DND-41 (cell line): ENCODE results near the gene KCNK16.
"Not testable (repeated sequence)": the region's sequence is repeated elsewhere in the genome, so short reads cannot be mapped to it uniquely, and the experiment has no call there.

ENCODE experiments used
- ATAC-seq: fragments of 200-7000 bp; cut with Tn5 transposase; 3 replicates; pipeline ENCODE4 v1.9.1; 2021; ENCODE audit warnings: low read depth; ENCODE audit not compliant: insufficient read depth
- DNase-seq: peaks from one replicate; pipeline ENCODE4 v3.0.0-alpha.2; 2020
- H2AFZ ChIP-seq: 2 replicates; pipeline ENCODE4 v1.6.0; 2012; ENCODE audit warnings: low read depth, low read length
- H3K27ac ChIP-seq: 2 replicates; pipeline ENCODE4 v1.5.1; 2012; ENCODE audit warnings: low read length, inconsistent platforms
- H3K27me3 ChIP-seq: fragments of 200-600 bp; sonication (generic); 2 replicates; pipeline ENCODE4 v1.6.0; 2012; ENCODE audit warnings: low read length, mild to moderate bottlenecking, inconsistent platforms; ENCODE audit not compliant: insufficient read depth, poor library complexity
- H3K36me3 ChIP-seq: 2 replicates; pipeline ENCODE4 v1.5.1; 2012; ENCODE audit warnings: low read length, inconsistent platforms; ENCODE audit not compliant: insufficient read depth
- H3K4me1 ChIP-seq: 2 replicates; pipeline ENCODE4 v1.5.1; 2012; ENCODE audit warnings: mild to moderate bottlenecking, low read length; ENCODE audit not compliant: insufficient read depth
- H3K4me2 ChIP-seq: 2 replicates; pipeline ENCODE4 v1.6.0; 2012; ENCODE audit warnings: mild to moderate bottlenecking, moderate library complexity, low read length, inconsistent platforms; ENCODE audit not compliant: insufficient read depth
- H3K4me3 ChIP-seq, 2 experiments: fragments of 200-600 bp in 1 of 2; shearing (Covaris generic) in 1 of 2; 2 replicates each; pipeline ENCODE4 v1.5.1; 2012 to 2016; ENCODE audit warnings: inconsistent platforms in 2 of 2, low read length in 2 of 2, mild to moderate bottlenecking in 2 of 2, low read depth in 1 of 2, moderate library complexity in 1 of 2
- H3K79me2 ChIP-seq: 2 replicates; pipeline ENCODE4 v1.6.0; 2012; ENCODE audit warnings: low read length, inconsistent platforms; ENCODE audit not compliant: insufficient read depth
- H3K9ac ChIP-seq: 2 replicates; pipeline ENCODE4 v1.6.0; 2012; ENCODE audit warnings: low read depth, mild to moderate bottlenecking, inconsistent platforms, low read length, moderate library complexity
- H3K9me3 ChIP-seq: 2 replicates; pipeline ENCODE4 v1.5.1; 2012; ENCODE audit warnings: low read length, moderate library complexity, mild to moderate bottlenecking, inconsistent platforms; ENCODE audit not compliant: insufficient read depth, severe bottlenecking
- H4K20me1 ChIP-seq: 2 replicates; pipeline ENCODE4 v1.6.0; 2012; ENCODE audit warnings: low read length; ENCODE audit not compliant: insufficient read depth
- CTCF ChIP-seq: IDR thresholded peaks from 2 replicates; pipeline ENCODE4 v1.5.1; 2012; ENCODE audit warnings: borderline replicate concordance, low read length, moderate library complexity, mild to moderate bottlenecking; ENCODE audit not compliant: poor library complexity, severe bottlenecking; ENCODE audit errors: extremely low read depth
- EZH2 ChIP-seq: IDR thresholded peaks from 3 replicates; pipeline ENCODE4 v1.6.1; 2012; ENCODE audit warnings: borderline replicate concordance, low read depth, mild to moderate bottlenecking, moderate library complexity, low read length, inconsistent platforms; ENCODE audit not compliant: severe bottlenecking

Gene KCNK16

GRCh38 chr6:39294133-39294532, 28.4 kb downstream of the KCNK16 start:
- Histone ChIP-seq H3K4me2 (no peak overlapping the region), H4K20me1 (no peaks in the 10 kb centered on the region), H3K36me3 (no peaks in the 10 kb centered on the region), H3K79me2 (no peaks in the 10 kb centered on the region), H3K4me3 (no peak overlapping the region), H3K27me3 (peaks cover 8% of the 10 kb centered on the region), H3K4me1 (no peaks in the 10 kb centered on the region), H2AFZ (no peak overlapping the region), H3K9me3 (no peaks in the 10 kb centered on the region), H3K27ac (no peak overlapping the region), H3K9ac (no peak overlapping the region)
- DNase-seq: no peak
- ATAC-seq: no peak
- TF ChIP-seq CTCF (no peak), EZH2 (no peak)

DNA sequence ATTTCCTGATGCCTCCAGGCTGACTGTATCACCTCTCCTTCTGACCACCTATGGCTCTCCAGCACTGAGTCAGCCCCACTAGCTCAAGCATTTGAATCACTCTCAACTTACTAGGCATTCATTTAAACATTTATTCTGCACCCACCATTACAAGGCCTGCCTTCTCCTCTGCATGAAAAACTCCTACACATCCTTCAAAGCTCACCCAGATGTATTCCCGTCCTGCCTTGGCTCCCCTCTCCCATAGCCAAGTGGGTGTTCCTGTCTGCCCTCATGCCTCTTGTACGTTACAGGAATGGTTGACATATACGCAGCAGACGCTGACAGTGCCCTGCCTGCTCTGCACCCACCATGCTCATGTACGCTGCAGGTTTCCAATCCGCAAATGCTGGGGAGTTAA, 29.9 kb downstream of the KCNK16 start:
- H3K4me2 ChIP-seq: no peak overlapping the region

DNA sequence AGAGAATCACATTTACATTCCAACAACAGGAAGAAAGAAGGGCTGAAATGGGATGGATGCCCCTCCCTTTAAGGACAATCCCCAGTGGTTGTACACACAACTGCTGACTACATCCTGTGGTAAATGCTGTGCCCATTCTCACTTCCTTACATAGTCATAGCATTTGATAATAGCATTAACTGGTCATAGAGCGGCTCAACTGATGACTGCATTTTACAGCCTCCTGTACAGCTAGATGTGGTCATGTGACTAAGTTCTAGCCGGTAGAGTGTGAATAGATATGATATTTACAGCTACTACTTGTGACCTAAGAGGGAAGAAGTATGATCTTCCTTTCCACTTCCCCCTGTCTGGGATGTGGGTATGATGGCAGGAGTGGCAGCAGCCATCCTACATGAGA, 33.0 kb downstream of the KCNK16 start:
- Histone ChIP-seq H3K4me2 (no peak overlapping the region), H3K79me2 (no peaks in the 10 kb centered on the region), H3K9ac (no peak overlapping the region), H4K20me1 (no peaks in the 10 kb centered on the region), H3K4me3 (no peak overlapping the region), H3K27ac (no peak overlapping the region), H3K27me3 (peaks cover 8% of the 10 kb centered on the region), H3K36me3 (no peaks in the 10 kb centered on the region), H3K4me1 (no peaks in the 10 kb centered on the region), H2AFZ (no peak overlapping the region), H3K9me3 (no peaks in the 10 kb centered on the region)
- no peak for DNase-seq
- TF ChIP-seq EZH2 (no peak), CTCF (no peak)
- ATAC-seq: no peak

More for the DNA sequence above, 29.9 kb downstream of the KCNK16 start:
- Histone ChIP-seq H3K27ac (no peak overlapping the region), H3K27me3 (peaks cover 8% of the 10 kb centered on the region), H3K4me1 (no peaks in the 10 kb centered on the region), H3K4me3 (no peak overlapping the region), H3K36me3 (no peaks in the 10 kb centered on the region), H3K79me2 (no peaks in the 10 kb centered on the region), H3K9ac (no peak overlapping the region), H3K9me3 (no peaks in the 10 kb centered on the region), H4K20me1 (no peaks in the 10 kb centered on the region), H2AFZ (no peak overlapping the region)
- TF ChIP-seq CTCF (no peak), EZH2 (no peak)
- DNase-seq (no peak), ATAC-seq (no peak)

- Histone ChIP-seq H3K36me3 (no peaks in the 10 kb centered on the region), H3K27ac (no peak overlapping the region), H2AFZ (no peak overlapping the region), H3K4me3 (no peak overlapping the region), H3K79me2 (no peaks in the 10 kb centered on the region), H3K9me3 (no peaks in the 10 kb centered on the region), H3K9ac (no peak overlapping the region), H3K4me2 (no peak overlapping the region), H3K27me3 (peaks cover 2% of the 10 kb centered on the region), H3K4me1 (no peaks in the 10 kb centered on the region), H4K20me1 (no peaks in the 10 kb centered on the region)
- ATAC-seq (no peak), DNase-seq (no peak)
- TF ChIP-seq CTCF: no peak
- no peak for TF ChIP-seq EZH2
Measured at GRCh38 chr6:39287601-39288000, 34.9 kb downstream of the KCNK16 start.

DNA sequence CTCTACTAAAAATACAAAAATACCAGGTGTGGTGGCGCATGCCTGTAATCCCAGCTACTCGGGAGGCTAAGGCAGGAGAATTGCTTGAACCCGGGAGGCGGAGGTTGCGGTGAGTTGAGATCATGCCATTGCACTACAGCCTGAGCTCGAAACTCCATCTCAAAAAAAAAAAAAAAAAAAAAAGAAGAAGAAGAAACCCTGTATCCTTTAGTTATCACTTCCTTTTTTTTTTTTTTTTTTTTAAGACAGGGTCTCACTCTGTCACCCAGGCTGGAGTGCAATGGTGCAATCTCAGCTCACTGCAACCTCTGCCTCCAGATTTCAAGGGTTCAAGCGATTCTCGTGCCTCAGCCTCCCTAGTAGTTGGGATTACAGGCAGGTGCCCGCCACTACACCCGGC, 35.9 kb downstream of the KCNK16 start:
- not testable (repeated sequence) for H3K9ac ChIP-seq, H3K4me2 ChIP-seq, H2AFZ ChIP-seq, H3K4me3 ChIP-seq, H4K20me1 ChIP-seq, DNase-seq, H3K27ac ChIP-seq, H3K36me3 ChIP-seq, ATAC-seq, H3K4me1 ChIP-seq, H3K79me2 ChIP-seq, H3K9me3 ChIP-seq, H3K27me3 ChIP-seq
